Omental fat pad (tissue), 4 donors: Measurements from ENCODE around the gene OR52L1. TPM values are rescaled to one million over a fixed set of nuclear protein-coding genes. Genes with fewer than 3 reads are reported as not detected.

Experiments
- ATAC-seq: fragments of 150-250 bp; one replicate; pipeline ENCODE4 v1.9.1; 2016; ENCODE audit warnings: mild to moderate bottlenecking, moderate library complexity; ENCODE audit not compliant: low FRiP score
- DNase-seq: peaks from one replicate; pipeline ENCODE4 v3.0.0-alpha.2; 2019; ENCODE audit warnings: low spot score
- CTCF ChIP-seq, 3 donors: fragments of 450-650 bp; IDR thresholded peaks; one replicate each; pipeline ENCODE4 v1.5.1; 2016 to 2017; ENCODE audit warnings: antibody characterized with exemption in 3 of 3, mild to moderate bottlenecking in 3 of 3, moderate library complexity in 2 of 3
- small RNA-seq: library from RNA; depleted of rRNA; stranded (forward); fragments of <200 nt; gene quantifications from one replicate; pipeline ENCODE3, GENCODE V24; 2016
- total RNA-seq, 4 donors: library from RNA; depleted of rRNA; stranded (reverse); fragments of >200 nt; gene quantifications; one replicate each; pipeline ENCODE4 v1.1.0, GENCODE V29; 2016

OR52L1 gene
- total RNA-seq, 4 donors from 2014 or later = not detected

- TF ChIP-seq CTCF (IDR thresholded peaks at IDR 0.05) = no peak
- DNase-seq = no peak
- ATAC-seq = no peak
Observed at GRCh38 chr11:5955586-5955985, 31.2 kb downstream of the OR52L1 start.

- DNase-seq (no peak), ATAC-seq (no peak)
- TF ChIP-seq CTCF (IDR thresholded peaks at IDR 0.05) = no peak
Observed at GRCh38 chr11:5941951-5942350, 44.8 kb downstream of the OR52L1 start, which contains the start of gene OR56A3. Gene OR56A3 (plus strand): TSS chr11:5942251. CDS start chr11:5947347, 5,096 bp downstream.

GRCh38 chr11:5940748-5941147, 46.0 kb downstream of the OR52L1 start:
- no peak for ATAC-seq
- no peak for TF ChIP-seq CTCF (IDR thresholded peaks at IDR 0.05)
- DNase-seq = no peak

GRCh38 chr11:5938603-5938965, 48.2 kb downstream of the OR52L1 start:
- no peak for TF ChIP-seq CTCF (IDR thresholded peaks at IDR 0.05)
- no peak for DNase-seq

GRCh38 chr11:5937868-5938602, 48.8 kb downstream of the OR52L1 start:
- DNase-seq = no peak
- ATAC-seq = no peak
- no peak for TF ChIP-seq CTCF (IDR thresholded peaks at IDR 0.05)

More at GRCh38 chr11:5938603-5938965, 48.2 kb downstream of the OR52L1 start:
- ATAC-seq = no peak

Small RNAs within 50 kb of the gene (small RNA-seq; reads per million reads assigned to genes)
- not detected for gene RNA5SP329

Other genes with a start within 250 kb of the OR52L1 start
- under 1 TPM in 1 of 4 donors, not detected in 3; 0.72 TPM for gene OR52N4, start 232.7 kb downstream of the OR52L1 start, total RNA-seq
- gene OR52N5, start 203.6 kb downstream of the OR52L1 start, total RNA-seq = 10 to 100 TPM in 1 of 4 donors, not detected in 3; 11.9 TPM
- 10 to 100 TPM in 1 of 4 donors, 1 to 10 TPM in 1, under 1 TPM in 1, not detected in 1; 0.46 to 13.9 (median 2.4) TPM for gene OR52N1, start 195.7 kb downstream of the OR52L1 start, total RNA-seq
- gene OR52N2, start 178.1 kb downstream of the OR52L1 start, total RNA-seq = not detected
- gene OR52E6, start 145.1 kb downstream of the OR52L1 start, total RNA-seq = not detected
- not detected for gene OR52E8, start 129.3 kb downstream of the OR52L1 start, total RNA-seq
- gene OR52E4, start 106.4 kb downstream of the OR52L1 start, total RNA-seq = not detected
- not detected for gene OR52E5, start 93.8 kb downstream of the OR52L1 start, total RNA-seq
- not detected for gene OR56A3, start 44.7 kb downstream of the OR52L1 start, total RNA-seq
- gene OR56A5, start 18.5 kb downstream of the OR52L1 start, total RNA-seq = not detected
- gene OR56A4, start 20.0 kb upstream of the OR52L1 start, total RNA-seq = not detected
- under 1 TPM in 1 of 4 donors, not detected in 3; 0.06 TPM for gene OR56A1, start 43.8 kb upstream of the OR52L1 start, total RNA-seq
- gene OR56B4, start 120.7 kb upstream of the OR52L1 start, total RNA-seq = not detected
- gene OR52B2, start 183.3 kb upstream of the OR52L1 start, total RNA-seq = not detected
- not detected for gene OR52W1, start 212.2 kb upstream of the OR52L1 start, total RNA-seq
- gene C11orf42, start 218.6 kb upstream of the OR52L1 start, total RNA-seq = not detected
- 10 to 100 TPM; 23.8 to 50.9 (median 43.9) TPM for gene FHIP1B, start 247.7 kb upstream of the OR52L1 start, total RNA-seq